Measurements from ENCODE around the gene KLHL29.

Gene KLHL29

GRCh38 chr2:23706613-23707078 is 321.7 kb downstream of the KLHL29 start:
- Histone ChIP-seq H3K4me3 (ENCODE audit: low read length) (no peak overlapping the region), H3K27ac (ENCODE audit: low read length) (no peak overlapping the region), H2AFZ (ENCODE audit: low read length) (no peak overlapping the region), H3K79me2 (ENCODE audit: low read length) (no peaks in the 10 kb centered on the region), H3K4me1 (ENCODE audit: low read length) (no peaks in the 10 kb centered on the region), H3K4me2 (ENCODE audit: low read depth, low read length) (no peak overlapping the region), H3K9me3 (replicated peaks; ENCODE audit: insufficient read depth, low read length) (no peaks in the 10 kb centered on the region), H3K9me2 (replicated peaks; ENCODE audit: insufficient read depth, low read length) (no peaks in the 10 kb centered on the region), H3F3A (ENCODE audit: insufficient read depth, low read length) (no peaks in the 10 kb centered on the region), H3K36me3 (replicated peaks; ENCODE audit: insufficient read depth, low read length) (no peaks in the 10 kb centered on the region), H4K20me1 (ENCODE audit: insufficient read depth, low read length) (no peaks in the 10 kb centered on the region), H3K27me3 (replicated peaks; ENCODE audit: insufficient read depth, low read length) (no peaks in the 10 kb centered on the region), H3K9ac (ENCODE audit: low read length) (no peak overlapping the region)
- TF ChIP-seq EZH2 (optimal IDR thresholded peaks at IDR 0.05; ENCODE audit: low read depth, low read length): no peak
- no peak for TF ChIP-seq CTCF (IDR thresholded peaks at IDR 0.05; ENCODE audit: low read length)
- TF ChIP-seq EZH2phosphoT487 (IDR thresholded peaks at IDR 0.05; ENCODE audit: low read length): no peak
- DNase-seq: no peak

DNA sequence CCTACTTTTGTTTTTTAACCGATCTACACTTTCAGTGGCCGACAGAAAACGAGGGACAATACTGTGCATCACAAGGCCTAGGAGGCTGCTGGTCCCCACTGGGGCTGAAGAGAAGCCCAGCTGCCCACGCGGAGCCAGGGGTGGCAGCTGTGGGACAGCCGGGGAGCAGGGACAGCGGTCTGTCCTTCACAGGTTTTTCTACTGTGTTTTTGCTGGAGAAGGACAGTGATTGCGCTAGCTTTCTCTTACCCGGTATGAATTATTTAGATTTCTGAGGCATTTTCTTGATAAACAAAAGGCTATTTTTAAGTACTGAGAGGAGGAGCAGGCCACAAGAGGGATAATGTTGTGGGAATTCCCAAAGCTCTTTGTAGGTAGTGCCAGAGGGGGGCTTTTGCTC is 322.1 kb downstream of the KLHL29 start:
- Histone ChIP-seq H3K4me1 (ENCODE audit: low read length) (no peaks in the 10 kb centered on the region), H3K4me2 (ENCODE audit: low read depth, low read length) (no peak overlapping the region), H3K27ac (ENCODE audit: low read length) (no peak overlapping the region), H2AFZ (ENCODE audit: low read length) (no peak overlapping the region), H3K4me3 (ENCODE audit: low read length) (no peak overlapping the region), H4K20me1 (ENCODE audit: insufficient read depth, low read length) (no peaks in the 10 kb centered on the region), H3K36me3 (replicated peaks; ENCODE audit: insufficient read depth, low read length) (no peaks in the 10 kb centered on the region), H3K9ac (ENCODE audit: low read length) (no peak overlapping the region), H3K79me2 (ENCODE audit: low read length) (no peaks in the 10 kb centered on the region), H3K9me3 (replicated peaks; ENCODE audit: insufficient read depth, low read length) (no peaks in the 10 kb centered on the region), H3K9me2 (replicated peaks; ENCODE audit: insufficient read depth, low read length) (no peaks in the 10 kb centered on the region), H3K27me3 (replicated peaks; ENCODE audit: insufficient read depth, low read length) (no peaks in the 10 kb centered on the region), H3F3A (ENCODE audit: insufficient read depth, low read length) (no peaks in the 10 kb centered on the region)
- TF ChIP-seq EZH2 (optimal IDR thresholded peaks at IDR 0.05; ENCODE audit: low read depth, low read length): no peak
- no peak for TF ChIP-seq EZH2phosphoT487 (IDR thresholded peaks at IDR 0.05; ENCODE audit: low read length)
- TF ChIP-seq CTCF (IDR thresholded peaks at IDR 0.05; ENCODE audit: low read length): no peak
- no peak for DNase-seq

GRCh38 chr2:23708771-23709170 is 323.8 kb downstream of the KLHL29 start:
- Histone ChIP-seq H3K79me2 (ENCODE audit: low read length) (no peaks in the 10 kb centered on the region), H3K4me3 (ENCODE audit: low read length) (no peak overlapping the region), H3K36me3 (replicated peaks; ENCODE audit: insufficient read depth, low read length) (no peaks in the 10 kb centered on the region), H3K27ac (ENCODE audit: low read length) (no peak overlapping the region), H4K20me1 (ENCODE audit: insufficient read depth, low read length) (no peaks in the 10 kb centered on the region), H3F3A (ENCODE audit: insufficient read depth, low read length) (no peaks in the 10 kb centered on the region), H3K9me3 (replicated peaks; ENCODE audit: insufficient read depth, low read length) (no peaks in the 10 kb centered on the region), H3K9ac (ENCODE audit: low read length) (no peak overlapping the region), H2AFZ (ENCODE audit: low read length) (no peak overlapping the region), H3K4me2 (ENCODE audit: low read depth, low read length) (no peak overlapping the region), H3K9me2 (replicated peaks; ENCODE audit: insufficient read depth, low read length) (no peaks in the 10 kb centered on the region), H3K27me3 (replicated peaks; ENCODE audit: insufficient read depth, low read length) (no peaks in the 10 kb centered on the region), H3K4me1 (ENCODE audit: low read length) (no peaks in the 10 kb centered on the region)
- DNase-seq: no peak
- TF ChIP-seq CTCF (IDR thresholded peaks at IDR 0.05; ENCODE audit: low read length) (no peak), EZH2 (optimal IDR thresholded peaks at IDR 0.05; ENCODE audit: low read depth, low read length) (no peak), EZH2phosphoT487 (IDR thresholded peaks at IDR 0.05; ENCODE audit: low read length) (no peak)
